C4-2B (cell line): ENCODE measurements around the gene SELENBP1.

Experiments used
- CTCF ChIP-seq: fragments of 450-650 bp; conservative IDR thresholded peaks from 2 replicates; pipeline ENCODE4 v1.5.1; 2017; ENCODE audit warnings: mild to moderate bottlenecking
- ZFX ChIP-seq: fragments of 450-650 bp; IDR thresholded peaks from 2 replicates; pipeline ENCODE4 v1.6.1; 2017

DNA sequence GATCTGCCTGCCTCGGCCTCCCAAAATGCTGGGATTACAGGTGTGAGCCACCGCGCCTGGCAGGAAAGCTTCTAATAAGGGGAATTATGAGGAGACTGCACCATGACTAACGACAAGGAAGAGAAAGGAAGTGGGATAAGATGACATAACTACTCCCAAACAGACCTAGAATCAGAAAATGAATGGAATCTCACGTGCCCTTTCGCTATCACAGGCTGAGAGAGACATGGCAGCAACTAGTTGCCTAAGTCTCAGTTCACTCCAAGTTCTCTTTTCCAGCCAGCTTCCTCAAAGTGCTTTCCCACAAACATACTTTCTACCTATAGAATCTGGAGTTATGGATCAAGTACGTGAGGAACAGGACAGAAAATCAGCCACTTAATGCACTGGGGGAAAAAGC lies 47.3 kb downstream of the SELENBP1 start:
- TF ChIP-seq CTCF (no peak), ZFX (no peak)
